HuH-7 (cell line): Measurements from ENCODE around the gene KLHL12.

Source experiments
- DNase-seq: peaks from one replicate; pipeline ENCODE4 v3.0.0; 2011; ENCODE audit warnings: low spot score

KLHL12 gene

DNA sequence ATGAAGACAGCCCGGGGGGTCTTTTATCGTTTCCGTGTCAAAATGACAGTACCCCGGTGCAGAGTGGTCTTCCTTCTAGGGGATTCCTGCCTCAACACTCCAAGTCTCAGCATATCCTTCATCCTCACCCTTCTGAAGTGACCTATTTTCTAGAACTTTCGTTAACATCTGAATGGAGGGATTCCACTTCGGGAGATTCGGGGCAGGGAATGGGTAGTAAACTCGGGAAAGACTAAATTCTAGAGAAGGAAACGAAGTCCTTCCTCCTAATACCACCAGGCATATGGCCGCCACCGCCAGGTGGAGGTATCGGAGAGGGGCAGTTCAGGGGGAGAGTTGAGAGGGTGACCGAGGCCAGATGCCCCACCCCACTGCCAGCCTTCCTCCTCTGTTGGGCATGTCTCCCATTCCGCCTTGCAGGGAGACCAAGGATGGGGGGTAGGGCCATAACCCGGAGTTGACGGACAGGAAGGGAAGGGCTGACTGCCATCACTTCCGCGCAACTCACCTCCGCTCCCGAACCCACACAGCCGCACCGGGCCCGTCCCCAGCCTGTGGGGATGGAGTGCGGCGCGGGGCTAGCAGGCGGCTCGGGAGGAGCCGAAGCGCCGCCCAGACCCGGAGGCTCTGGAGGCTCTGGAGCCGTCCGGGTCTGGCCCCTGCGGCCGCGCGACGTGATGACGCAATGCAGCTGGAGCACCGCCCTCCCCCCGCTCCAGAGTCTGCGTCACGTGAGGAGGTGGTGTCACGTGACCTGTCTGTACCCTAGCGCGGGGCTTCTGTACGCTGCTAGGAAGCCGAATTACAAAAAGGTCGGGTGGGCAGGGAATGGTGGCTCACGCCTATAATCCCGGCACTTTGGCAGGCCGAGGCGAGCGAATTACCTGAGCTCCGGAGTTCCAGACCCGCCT is at the start of gene KLHL12:
Gene KLHL12 (minus strand): TSS at position 654 of the 911 bp plus-strand sequence. CDS start 2,072 bp downstream, outside the sequence.
- DNase-seq: peak; percentile 94

DNA sequence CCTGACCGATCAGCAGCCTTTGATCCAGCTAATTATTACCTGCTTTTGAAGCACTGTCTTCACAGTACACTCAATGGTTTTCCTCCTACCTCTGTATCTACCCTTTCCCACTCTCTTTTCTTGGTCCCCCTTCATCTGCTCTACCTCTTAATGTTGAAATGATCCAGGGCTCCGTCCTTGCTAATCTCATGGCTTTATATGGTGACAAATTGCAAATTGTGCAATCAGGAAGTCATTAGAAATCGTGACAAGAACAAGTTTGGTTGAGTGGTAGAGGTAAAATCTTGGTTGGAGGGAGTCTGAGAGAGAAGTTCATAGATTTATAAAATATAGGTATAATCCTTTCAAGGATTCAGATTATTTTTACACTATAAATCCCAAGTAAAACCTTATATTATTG is 49.6 kb upstream of the KLHL12 start:
- no peak for DNase-seq

DNA sequence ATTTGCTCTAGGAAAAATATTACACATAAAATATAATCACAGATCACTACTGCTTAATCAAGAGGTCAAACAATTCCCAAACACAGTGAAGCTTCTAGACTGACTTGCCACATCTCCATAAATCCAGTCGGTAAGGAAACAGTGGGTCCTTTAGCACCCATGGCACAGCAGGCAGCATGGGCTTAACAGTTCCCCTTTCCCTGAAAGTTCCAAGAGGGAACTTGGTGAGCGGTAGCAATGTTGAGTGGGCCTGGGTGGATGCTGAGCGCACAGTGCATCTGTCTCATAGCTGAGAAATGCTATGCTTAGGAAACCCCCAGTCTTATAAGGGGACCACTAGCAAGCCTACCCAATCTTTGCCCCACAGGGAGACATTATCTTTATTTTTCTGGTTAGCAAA is 47.8 kb upstream of the KLHL12 start:
- DNase-seq: no peak

DNA sequence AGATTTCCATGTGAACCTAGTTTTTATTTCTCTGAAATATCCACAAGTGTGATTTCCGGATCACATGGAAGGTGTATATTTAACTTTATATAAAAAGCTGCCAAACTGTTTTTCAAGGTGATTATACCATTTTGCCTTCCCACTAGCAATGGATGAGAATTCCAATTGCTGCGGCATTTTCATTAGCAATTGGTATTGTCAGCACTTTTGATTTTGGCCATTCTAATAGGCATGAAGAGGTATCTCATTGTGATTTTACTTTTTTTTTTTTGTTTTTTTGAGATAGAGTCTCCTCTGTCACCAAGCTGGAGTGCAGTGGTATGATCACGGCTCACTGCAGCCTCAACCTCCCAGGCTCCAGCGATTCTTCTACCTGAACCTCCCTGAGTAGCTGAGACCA is 45.0 kb upstream of the KLHL12 start:
- no peak for DNase-seq

DNA sequence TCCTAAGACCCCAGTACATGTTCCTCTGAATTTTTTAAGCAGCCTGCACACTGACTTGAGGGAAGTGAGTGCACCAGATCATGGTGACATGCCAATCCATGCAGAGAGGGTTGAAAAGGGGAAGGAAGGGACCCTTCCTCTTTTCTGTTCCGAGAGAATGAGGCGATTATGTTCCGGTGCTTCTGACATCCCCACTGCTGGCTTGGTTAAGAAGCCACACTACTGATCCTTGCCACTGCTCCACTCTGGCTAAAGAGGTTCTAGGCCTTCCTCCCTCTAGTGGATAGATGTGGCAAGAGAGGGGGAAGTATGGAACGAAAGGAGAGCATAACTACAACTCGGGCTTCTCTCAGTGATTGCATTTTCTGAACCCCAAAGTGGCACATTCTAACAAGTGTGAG is 41.9 kb upstream of the KLHL12 start:
- DNase-seq: peak; percentile 80

DNA sequence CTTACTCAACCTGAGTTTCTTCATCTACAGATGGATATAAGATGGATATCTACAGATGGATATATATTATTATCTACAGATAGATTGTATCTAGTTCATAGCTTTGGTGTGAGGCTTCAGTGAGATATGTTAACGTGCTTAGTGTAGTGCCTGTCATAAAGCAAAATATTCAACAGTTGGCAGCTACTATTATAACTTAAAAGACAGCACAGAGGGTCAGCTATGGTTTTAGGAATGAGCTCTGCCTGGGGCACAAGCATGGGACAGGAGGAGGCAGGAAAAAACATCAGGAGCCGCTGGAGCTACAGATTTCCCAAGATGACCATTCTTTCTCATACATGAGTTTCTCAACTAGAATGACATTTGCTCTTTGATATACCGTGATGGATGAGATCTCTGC is 41.3 kb upstream of the KLHL12 start:
- no peak for DNase-seq

DNA sequence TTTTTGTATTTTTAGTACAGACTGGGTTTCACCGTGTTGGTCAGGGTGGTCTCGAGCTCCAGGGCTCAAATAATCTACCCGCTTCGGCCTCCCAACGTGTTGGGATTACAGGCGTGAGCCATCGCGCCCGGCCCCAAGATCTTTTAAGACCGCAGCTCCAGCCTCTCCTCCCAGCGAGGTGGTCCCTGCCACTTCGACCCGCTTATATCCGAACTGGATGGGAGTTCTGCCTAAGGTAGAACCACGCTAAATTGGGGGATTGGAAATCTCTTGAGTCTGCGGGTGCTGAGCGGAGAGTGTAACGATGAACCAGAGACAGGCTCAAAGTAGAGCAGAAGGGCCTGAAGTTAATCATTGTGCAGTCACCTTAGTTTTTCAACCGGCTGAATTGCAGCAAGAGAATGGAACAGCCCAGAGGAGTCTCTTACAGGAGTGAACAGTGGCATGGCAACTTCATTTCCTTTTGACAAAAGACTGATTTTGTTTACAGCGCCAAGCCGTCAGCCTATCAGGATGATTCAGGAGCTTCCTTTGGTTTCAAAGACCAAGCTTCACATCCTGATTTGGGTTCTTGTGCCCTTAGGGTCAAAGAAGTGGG is 40.7 kb upstream of the KLHL12 start:
- DNase-seq: peak; percentile 53

DNA sequence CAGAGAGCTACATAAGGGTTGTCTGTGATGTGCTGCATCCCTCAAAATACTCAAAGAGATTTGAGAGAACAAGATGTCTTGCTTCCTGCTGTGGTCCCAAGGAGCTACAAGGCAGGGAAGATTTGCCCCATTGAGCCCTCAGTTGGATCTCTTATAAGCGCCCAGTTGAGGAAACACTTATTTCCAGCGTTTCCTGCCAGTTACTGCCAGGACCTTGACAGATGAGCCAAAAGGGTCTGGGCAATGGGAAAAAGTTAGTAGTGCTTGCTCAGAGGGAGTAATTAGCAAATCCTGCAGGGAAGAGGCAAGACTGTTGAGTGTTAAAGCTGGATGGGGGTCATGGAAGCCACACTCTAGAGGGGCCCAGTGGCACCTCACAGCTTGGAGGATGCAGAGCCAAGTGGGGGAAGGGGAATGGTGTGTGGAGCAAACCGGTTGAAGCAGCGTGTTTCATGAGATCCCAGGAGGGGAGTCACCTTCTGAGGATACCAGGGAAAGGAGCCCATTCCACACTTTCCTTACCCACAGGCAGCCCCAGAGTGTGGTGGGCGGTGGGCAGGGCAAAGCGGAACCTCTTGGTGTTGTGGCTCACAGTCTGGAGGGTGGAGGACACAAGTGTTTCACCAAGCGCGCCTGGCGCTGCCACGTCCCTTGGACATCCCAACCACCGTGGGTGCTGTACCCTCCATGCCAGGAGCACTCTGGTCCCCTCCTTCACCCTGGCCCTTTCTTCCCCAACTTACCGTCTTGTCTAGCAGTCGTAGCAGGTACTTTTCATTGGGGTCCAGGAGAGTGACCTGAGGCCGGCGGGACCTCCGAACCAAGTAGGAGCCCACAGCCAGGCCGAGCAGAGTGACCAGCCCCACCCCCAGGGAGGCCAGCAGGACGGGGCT is 39.2 kb upstream of the KLHL12 start:
- DNase-seq: no peak

DNA sequence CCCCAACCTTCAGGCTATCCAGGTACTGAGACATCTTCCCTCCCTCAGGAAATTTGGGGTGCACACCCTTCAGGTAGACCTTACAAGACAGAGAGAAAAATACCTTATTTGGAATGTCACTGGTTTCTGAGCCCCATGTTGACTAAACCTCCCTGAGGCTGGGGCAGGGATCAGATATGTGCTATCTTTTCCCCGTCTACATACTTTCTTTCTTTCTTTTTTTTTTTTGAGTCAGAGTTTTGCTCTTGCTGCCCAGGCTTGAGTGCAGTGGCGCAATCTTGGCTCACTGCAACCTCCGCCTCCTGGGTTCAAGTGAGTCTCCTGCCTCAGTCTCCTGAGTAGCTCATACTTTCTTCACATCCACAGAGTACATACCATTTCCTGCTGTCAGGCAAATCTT is 38.4 kb upstream of the KLHL12 start:
- no peak for DNase-seq

DNA sequence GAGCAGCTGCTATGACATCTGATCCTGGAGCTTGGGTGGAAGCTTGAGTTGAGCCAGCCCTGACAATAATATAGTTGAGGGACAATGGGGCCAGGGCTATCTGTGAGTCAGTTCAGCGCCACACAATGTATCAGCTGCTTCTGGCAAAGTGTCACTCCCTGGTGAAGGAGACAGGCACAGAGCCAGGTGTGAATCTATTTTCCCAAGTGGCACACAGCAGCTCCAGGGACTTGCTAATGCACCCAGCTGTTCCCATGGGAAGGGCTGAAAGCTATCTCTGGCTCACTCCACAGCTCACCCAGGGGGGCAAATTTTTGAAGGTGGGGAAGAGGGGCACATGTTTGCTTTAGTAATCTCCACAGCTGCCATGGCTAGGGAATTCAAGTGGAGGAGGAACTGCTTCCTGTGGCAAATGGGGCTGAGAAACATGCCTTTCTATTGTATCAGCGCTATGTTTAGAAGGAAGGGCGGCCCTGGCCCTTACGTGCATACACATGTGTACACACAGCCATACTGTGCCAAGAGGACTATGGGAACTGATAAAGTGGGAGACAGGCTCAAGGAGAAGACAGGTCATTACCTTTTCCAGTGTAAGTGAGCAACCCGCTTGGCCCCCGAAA is 37.9 kb upstream of the KLHL12 start:
- DNase-seq: no peak

DNA sequence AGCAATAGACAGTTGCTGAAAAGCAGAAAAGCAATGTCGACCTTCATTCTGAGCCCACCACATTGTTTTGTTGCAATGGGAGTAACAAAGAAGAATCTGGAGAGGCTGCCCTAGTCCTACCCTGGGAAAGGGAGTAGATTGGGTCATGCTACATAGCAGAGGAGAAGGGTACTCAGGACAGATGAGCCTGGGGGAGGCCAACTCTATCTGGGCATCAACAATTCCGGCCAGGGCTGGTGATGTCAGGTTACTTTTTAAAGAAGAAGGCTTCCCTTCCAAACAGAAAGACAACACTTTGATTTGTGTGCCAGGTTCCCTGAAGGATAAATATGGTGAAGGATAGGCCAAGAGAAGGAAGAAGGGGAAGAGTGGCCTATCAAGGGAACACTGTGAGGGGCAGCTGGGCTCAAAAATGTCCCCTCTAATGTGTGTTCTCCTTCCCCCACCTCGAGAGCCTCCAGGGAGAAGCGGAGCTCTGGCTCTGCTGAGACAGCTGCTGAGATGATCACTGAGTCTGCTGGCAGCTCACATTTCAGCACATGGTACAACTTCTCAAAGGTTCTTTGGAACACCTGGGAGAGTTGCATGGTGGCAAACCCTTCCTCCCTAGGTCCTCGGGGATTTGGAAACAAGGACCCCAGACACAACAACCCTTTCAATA is 34.3 kb upstream of the KLHL12 start:
- DNase-seq: no peak

DNA sequence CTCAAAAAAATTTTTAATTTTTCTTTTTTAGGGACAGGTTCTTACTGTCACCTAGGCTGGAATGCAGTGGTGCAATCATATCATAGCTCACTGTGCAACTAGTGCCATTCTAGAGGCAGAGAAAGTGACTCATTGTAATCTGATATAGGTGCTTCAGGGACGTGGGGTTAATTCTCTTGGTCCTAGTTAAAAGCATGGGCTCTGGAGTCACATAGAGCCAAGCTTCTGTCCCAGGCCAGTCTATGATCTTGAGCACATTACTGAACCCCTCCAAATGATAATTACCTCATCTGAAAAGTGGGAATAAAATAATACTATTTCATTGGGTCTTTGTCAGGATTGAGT is 32.2 kb upstream of the KLHL12 start:
- peak; percentile 70 for DNase-seq

DNA sequence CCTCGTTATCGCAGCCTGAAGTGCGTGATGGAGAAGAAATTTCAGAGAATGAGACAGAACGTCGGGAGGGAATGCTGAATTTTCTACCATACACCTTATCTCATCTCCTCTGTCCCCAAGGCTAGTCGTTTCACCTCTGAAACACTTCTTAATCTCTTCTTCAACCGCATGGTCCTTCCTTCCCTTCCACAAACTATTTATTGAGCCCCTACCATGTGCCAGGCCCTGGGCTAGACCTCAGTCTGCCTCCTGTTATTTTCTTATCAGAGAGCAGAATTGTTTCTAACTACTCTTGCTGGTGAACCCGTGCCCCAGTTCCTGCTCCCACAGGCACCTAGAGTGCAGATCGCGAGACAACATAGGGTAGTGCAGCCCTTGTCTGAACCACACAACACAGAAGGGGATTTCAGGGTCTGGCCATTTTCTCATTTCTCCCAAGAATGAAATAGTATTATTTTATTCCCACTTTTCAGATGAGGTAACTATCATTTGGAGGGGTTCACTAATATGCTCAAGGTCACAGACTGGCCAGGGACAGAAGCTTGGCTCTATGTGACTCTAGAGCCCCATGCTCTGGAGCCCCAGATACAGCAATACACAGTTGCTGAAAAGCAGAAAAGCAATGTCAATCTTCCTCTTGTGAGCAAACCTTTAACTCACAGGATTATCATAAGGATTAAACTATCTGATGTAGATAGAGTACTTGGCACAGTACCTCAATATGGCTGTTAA is 31.7 kb upstream of the KLHL12 start:
- peak; percentile 35 for DNase-seq

DNA sequence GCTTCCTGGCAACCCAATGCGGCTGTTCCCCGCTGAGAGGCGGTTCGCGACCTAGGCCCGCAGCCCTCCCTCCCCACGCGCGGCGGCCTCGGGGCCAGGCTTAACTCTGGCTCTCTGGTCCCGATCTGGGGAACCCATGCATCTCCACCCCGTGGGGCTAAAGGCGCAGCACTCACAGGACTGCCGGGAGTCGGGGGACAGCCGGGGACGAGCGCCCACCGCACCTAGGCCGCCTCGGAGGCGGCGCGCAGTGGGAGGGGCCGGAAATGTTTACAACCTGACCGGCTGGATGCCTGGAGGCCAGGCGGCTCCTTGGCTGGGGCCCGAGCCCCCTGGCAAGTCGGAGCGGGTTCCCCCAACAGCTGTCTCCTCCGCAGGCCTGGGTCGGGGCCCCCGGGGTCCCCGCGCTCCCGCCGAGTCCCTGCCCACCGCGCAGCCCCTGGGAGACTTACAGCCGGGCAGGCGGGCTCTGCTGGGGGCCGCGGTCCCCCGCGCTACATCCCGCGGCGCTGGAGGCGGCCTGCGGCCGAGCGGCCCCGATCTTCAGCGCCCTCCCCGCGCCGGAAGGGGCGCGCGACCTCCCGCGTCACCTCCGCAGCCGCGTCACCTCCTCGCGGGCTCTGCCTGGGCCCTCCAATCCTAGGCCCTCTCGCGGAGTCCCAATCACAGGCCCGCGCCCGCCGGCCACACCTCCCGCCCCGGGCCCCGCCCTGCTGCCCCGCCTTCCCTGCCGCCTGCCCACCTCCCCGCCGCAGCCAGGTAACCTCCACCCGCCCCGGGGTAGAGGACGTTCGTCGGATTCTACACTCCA is 30.9 kb upstream of the KLHL12 start, which contains the start of gene ADIPOR1:
Gene ADIPOR1 (minus strand): TSS at position 580 of the 811 bp plus-strand sequence. CDS start 7,242 bp downstream, outside the sequence.
- peak; percentile 97 for DNase-seq

DNA sequence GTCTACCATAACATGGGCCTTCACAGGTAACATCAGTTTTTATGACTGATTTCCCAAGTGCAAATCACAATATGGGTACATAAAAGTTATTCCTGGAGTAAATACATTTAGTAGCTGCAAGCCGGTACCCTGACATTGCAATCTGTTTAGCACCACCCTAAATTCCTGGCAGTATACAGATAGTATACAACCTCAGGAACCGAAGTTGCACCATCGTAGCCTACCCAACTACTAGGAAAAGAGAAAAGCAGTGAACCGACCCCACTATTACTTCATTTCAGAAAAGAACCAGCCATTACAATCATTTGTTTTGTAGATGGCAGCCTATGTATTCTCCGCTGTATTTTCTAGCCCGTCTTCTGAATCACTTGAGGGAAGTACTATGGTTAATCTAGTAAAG is 29.9 kb upstream of the KLHL12 start:
- no peak for DNase-seq

DNA sequence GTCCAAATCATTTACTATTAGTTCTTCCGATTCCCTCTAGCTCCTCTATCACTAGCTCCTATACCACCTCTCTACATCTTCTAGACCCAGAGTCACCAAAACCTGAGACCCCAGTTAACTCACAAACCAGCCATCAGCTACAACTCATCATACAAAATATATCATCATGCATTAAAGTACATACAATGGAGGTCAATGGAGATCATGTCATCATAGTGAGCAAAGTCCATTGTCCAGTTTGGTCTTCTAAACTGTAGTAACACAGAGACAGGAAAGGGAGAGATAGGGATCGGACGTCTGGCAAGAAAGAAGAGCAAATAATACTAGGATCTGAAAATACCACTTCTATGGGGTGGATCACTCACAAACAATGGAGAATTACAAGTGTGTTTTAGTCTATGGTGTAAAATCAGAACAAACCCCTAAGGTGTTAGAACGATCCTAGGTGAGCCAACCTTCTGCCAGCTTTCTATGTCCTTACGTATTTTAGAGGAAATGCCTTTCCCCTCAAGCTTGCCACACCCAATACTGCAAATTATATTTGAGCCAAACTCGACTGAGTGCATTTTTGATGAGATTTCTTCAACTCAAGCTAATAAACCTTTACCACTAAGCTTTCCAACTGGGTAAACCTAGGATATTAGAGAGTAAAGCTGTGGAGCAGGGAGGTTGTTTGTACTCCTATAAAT is 27.2 kb upstream of the KLHL12 start:
- DNase-seq: no peak

DNA sequence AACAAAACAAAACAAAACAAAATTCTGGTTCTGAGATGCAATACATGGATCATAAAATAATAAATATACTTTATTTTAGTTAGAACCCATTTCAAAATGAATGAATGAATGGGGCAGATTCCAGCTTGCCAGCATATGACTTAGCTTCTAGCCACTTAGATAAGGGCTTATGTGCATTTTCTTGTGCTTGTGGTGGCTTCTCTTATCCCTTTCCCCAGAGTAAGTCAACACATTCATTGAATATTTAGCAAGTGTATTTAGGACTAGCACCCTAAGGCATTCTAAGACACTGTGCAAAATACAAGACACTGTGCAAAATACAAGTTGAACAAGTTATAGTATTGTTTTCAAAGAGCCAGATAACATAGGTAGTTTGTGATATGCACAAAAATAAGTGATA is 26.4 kb upstream of the KLHL12 start:
- no peak for DNase-seq

DNA sequence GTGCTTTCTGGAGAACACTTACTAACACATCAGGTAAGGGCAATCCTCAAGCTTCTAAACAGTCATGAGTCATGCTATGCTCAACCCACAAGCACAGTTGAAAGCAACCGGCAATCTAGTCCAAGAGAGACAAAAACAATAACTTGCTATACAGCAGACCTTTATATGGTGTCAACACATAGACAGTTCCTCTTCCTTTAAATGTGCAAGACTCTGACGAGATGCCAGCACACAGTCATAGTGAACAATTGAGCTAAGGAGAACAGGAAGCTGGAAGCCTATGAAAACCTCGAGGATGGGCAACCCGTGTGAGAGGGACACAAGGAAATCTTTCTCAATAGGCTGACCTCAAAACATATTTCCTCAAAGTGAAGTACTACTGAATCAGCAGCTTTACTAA is 25.8 kb upstream of the KLHL12 start:
- no peak for DNase-seq

DNA sequence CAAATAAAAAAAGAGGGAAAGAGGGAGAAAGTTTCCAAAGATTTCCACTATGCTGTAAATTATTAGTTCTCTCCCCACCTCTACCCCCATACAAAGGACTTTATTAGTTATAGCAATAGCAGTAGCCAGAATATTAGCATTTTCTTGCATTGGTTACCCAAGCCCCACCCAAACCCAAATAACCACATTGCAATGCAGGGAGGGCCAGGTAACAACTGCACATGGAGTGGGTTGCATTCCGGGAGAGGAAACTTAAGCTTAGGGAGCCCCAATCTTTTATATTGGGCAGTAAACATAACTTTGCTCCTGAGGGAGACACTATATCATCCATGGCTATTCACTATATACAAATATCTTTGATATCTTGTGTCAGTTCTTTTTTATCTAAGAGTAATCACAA is 25.1 kb upstream of the KLHL12 start:
- no peak for DNase-seq
